Measurements from ENCODE around the gene RCVRN.

RCVRN gene

GRCh38 chr17:9917801-9918200 lies 12.7 kb upstream of the RCVRN start:
- Histone ChIP-seq H3K4me1 (ENCODE audit: insufficient read depth, low read length) (no peaks in the 10 kb centered on the region), H4K20me1 (ENCODE audit: insufficient read depth, low read length) (no peaks in the 10 kb centered on the region), H3K9me3 (ENCODE audit: insufficient read depth, low read length, severe bottlenecking) (no peaks in the 10 kb centered on the region), H2AFZ (ENCODE audit: low read depth, low read length) (no peak overlapping the region), H3K4me3 (ENCODE audit: low read depth in 1 of 2, low read length in 2 of 2) (no peak overlapping the region), H3K27me3 (ENCODE audit: insufficient read depth, low read length, poor library complexity) (no peaks in the 10 kb centered on the region), H3K36me3 (ENCODE audit: insufficient read depth, low read length) (peaks cover 13% of the 10 kb centered on the region; the same call in 1 of the 2 replicates), H3K4me2 (ENCODE audit: insufficient read depth, low read length) (no peak overlapping the region), H3K79me2 (ENCODE audit: insufficient read depth, low read length) (no peaks in the 10 kb centered on the region), H3K9ac (ENCODE audit: low read depth, low read length) (no peak overlapping the region), H3K27ac (ENCODE audit: low read length) (no peak overlapping the region)
- ATAC-seq (ENCODE audit: insufficient read depth, low read depth): no peak
- no peak for DNase-seq
- TF ChIP-seq EZH2 (IDR thresholded peaks at IDR 0.05; ENCODE audit: borderline replicate concordance, low read depth, low read length, severe bottlenecking) (no peak), CTCF (IDR thresholded peaks at IDR 0.05; ENCODE audit: borderline replicate concordance, extremely low read depth, low read length, poor library complexity, severe bottlenecking) (no peak)

- H3K27ac ChIP-seq (ENCODE audit: low read length): no peak overlapping the region
- no peaks in the 10 kb centered on the region for H3K4me1 ChIP-seq (ENCODE audit: insufficient read depth, low read length)
- DNase-seq (no peak), ATAC-seq (ENCODE audit: insufficient read depth, low read depth) (no peak)
- H3K4me2 ChIP-seq (ENCODE audit: insufficient read depth, low read length): no peak overlapping the region
- H3K27me3 ChIP-seq (ENCODE audit: insufficient read depth, low read length, poor library complexity): no peaks in the 10 kb centered on the region
- H4K20me1 ChIP-seq (ENCODE audit: insufficient read depth, low read length): no peaks in the 10 kb centered on the region
- no peak for TF ChIP-seq CTCF (IDR thresholded peaks at IDR 0.05; ENCODE audit: borderline replicate concordance, extremely low read depth, low read length, poor library complexity, severe bottlenecking)
- TF ChIP-seq EZH2 (IDR thresholded peaks at IDR 0.05; ENCODE audit: borderline replicate concordance, low read depth, low read length, severe bottlenecking): no peak
- peaks cover 13% of the 10 kb centered on the region; the same call in 1 of the 2 replicates for H3K36me3 ChIP-seq (ENCODE audit: insufficient read depth, low read length)
- no peaks in the 10 kb centered on the region for H3K79me2 ChIP-seq (ENCODE audit: insufficient read depth, low read length)
- no peak overlapping the region for H3K9ac ChIP-seq (ENCODE audit: low read depth, low read length)
- H3K4me3 ChIP-seq (ENCODE audit: low read depth in 1 of 2, low read length in 2 of 2): no peak overlapping the region
- H3K9me3 ChIP-seq (ENCODE audit: insufficient read depth, low read length, severe bottlenecking): no peaks in the 10 kb centered on the region
- no peak overlapping the region for H2AFZ ChIP-seq (ENCODE audit: low read depth, low read length)
Observed at GRCh38 chr17:9917131-9917530, 12.1 kb upstream of the RCVRN start.

- H3K27me3 ChIP-seq (ENCODE audit: insufficient read depth, low read length, poor library complexity): no peaks in the 10 kb centered on the region
- no peak overlapping the region for H2AFZ ChIP-seq (ENCODE audit: low read depth, low read length)
- no peak overlapping the region for H3K27ac ChIP-seq (ENCODE audit: low read length)
- no peaks in the 10 kb centered on the region for H3K9me3 ChIP-seq (ENCODE audit: insufficient read depth, low read length, severe bottlenecking)
- H3K4me2 ChIP-seq (ENCODE audit: insufficient read depth, low read length): no peak overlapping the region
- H3K79me2 ChIP-seq (ENCODE audit: insufficient read depth, low read length): no peaks in the 10 kb centered on the region
- ATAC-seq (ENCODE audit: insufficient read depth, low read depth) (no peak), DNase-seq (no peak)
- no peak for TF ChIP-seq EZH2 (IDR thresholded peaks at IDR 0.05; ENCODE audit: borderline replicate concordance, low read depth, low read length, severe bottlenecking)
- TF ChIP-seq CTCF (IDR thresholded peaks at IDR 0.05; ENCODE audit: borderline replicate concordance, extremely low read depth, low read length, poor library complexity, severe bottlenecking): no peak
- no peak overlapping the region for H3K4me3 ChIP-seq (ENCODE audit: low read depth in 1 of 2, low read length in 2 of 2)
- no peaks in the 10 kb centered on the region for H3K4me1 ChIP-seq (ENCODE audit: insufficient read depth, low read length)
- no peaks in the 10 kb centered on the region for H4K20me1 ChIP-seq (ENCODE audit: insufficient read depth, low read length)
- peaks cover 13% of the 10 kb centered on the region; the same call in 1 of the 2 replicates for H3K36me3 ChIP-seq (ENCODE audit: insufficient read depth, low read length)
- H3K9ac ChIP-seq (ENCODE audit: low read depth, low read length): no peak overlapping the region
Observed at GRCh38 chr17:9916108-9916507, 11.0 kb upstream of the RCVRN start.

GRCh38 chr17:9913476-9913875 lies 8.4 kb upstream of the RCVRN start:
- Histone ChIP-seq H3K9ac (ENCODE audit: low read depth, low read length) (no peak overlapping the region), H3K36me3 (ENCODE audit: insufficient read depth, low read length) (peaks cover 13% of the 10 kb centered on the region; the same call in 1 of the 2 replicates), H3K27ac (ENCODE audit: low read length) (no peak overlapping the region), H3K4me2 (ENCODE audit: insufficient read depth, low read length) (no peak overlapping the region), H2AFZ (ENCODE audit: low read depth, low read length) (no peak overlapping the region), H3K4me1 (ENCODE audit: insufficient read depth, low read length) (no peaks in the 10 kb centered on the region), H3K27me3 (ENCODE audit: insufficient read depth, low read length, poor library complexity) (no peaks in the 10 kb centered on the region), H3K9me3 (ENCODE audit: insufficient read depth, low read length, severe bottlenecking) (no peaks in the 10 kb centered on the region), H4K20me1 (ENCODE audit: insufficient read depth, low read length) (no peaks in the 10 kb centered on the region), H3K4me3 (ENCODE audit: low read depth in 1 of 2, low read length in 2 of 2) (no peak overlapping the region), H3K79me2 (ENCODE audit: insufficient read depth, low read length) (no peaks in the 10 kb centered on the region)
- DNase-seq: no peak
- ATAC-seq (ENCODE audit: insufficient read depth, low read depth): no peak
- TF ChIP-seq CTCF (IDR thresholded peaks at IDR 0.05; ENCODE audit: borderline replicate concordance, extremely low read depth, low read length, poor library complexity, severe bottlenecking) (no peak), EZH2 (IDR thresholded peaks at IDR 0.05; ENCODE audit: borderline replicate concordance, low read depth, low read length, severe bottlenecking) (no peak)
